ENCODE data around the gene LAMC3. TPM values are rescaled to one million over a fixed set of nuclear protein-coding genes. Genes with fewer than 3 reads are reported as not detected.

LAMC3 gene
- polyA plus RNA-seq, 1 of the 3 experiments (the other 2 are of a cell fraction): 0.07 TPM

DNA sequence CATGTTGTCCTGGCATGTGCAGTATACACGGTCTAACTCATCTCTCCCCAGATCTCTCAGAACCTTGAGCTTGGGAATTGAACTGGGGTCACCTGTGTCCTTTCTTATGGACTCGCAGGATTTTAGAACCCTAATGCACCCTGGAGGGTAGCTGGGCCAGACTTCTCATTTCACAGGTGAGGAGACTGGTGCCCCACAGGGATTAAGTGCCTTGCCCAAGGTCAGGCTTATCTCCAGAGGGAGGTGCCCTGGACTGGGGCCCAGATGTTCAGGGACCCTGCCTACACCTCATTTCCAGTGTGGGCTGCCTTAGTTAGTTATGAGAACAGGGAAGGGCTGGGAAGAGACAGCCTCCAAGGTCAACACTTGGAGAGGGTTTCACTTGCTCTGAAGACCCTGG is 112.4 kb downstream of the LAMC3 start (continued):
- TF ChIP-seq REST (IDR thresholded peaks at IDR 0.05; ENCODE audit: low read depth, low read length) (no peak), TEAD4 (IDR thresholded peaks at IDR 0.05; ENCODE audit: borderline replicate concordance, insufficient read depth) (no peak), EZH2phosphoT487 (IDR thresholded peaks at IDR 0.05; ENCODE audit: borderline replicate concordance, low read depth) (no peak), YY1 (IDR thresholded peaks at IDR 0.05; ENCODE audit: low read depth) (no peak), TAF1 (IDR thresholded peaks at IDR 0.05; ENCODE audit: borderline replicate concordance, low read depth, low read length) (no peak), FOXJ3 (CRISPR knock-in tag; IDR thresholded peaks at IDR 0.05) (no peak), TCF12 (IDR thresholded peaks at IDR 0.05) (no peak), ELF1 (IDR thresholded peaks at IDR 0.05) (no peak)

DNA sequence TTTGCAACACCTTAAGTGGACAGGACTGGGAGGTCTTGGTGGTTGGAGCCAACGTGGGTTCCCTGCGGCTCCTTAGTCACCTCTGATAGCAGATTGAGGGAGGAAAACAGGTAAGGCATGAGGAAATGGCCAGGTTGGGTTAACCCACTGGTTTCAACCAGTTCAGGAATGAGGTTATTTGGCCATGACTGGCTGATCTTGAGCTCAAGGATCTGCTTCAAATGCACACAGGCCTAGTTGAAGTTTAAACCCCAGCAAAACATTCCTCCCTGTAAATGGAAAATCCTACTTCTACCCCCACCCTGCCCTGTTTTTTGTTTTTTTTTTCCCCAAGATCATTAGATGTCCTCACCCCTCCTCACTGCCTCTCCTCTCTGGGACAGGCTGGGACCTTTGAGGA is 113.2 kb downstream of the LAMC3 start:
- Histone ChIP-seq H3K4me3 (ENCODE audit: low read depth in 2 of 2, low read length in 1 of 2) (no peak overlapping the region), H3K9me3 (no peaks in the 10 kb centered on the region), H3F3A (replicated peaks; ENCODE audit: insufficient read depth) (no peaks in the 10 kb centered on the region), H3K36me3 (replicated peaks in 1 of 2; ENCODE audit: control insufficient read depth in 1 of 2, insufficient read depth in 2 of 2, low read length in 1 of 2) (peaks cover 0 to 6% of the 10 kb centered on the region in 2 experiments), H3K27ac (ENCODE audit: low read depth in 2 of 2, low read length in 1 of 2) (no peak overlapping the region), H3K9me2 (no peaks in the 10 kb centered on the region), H3K4me1 (ENCODE audit: control insufficient read depth in 1 of 2, insufficient read depth in 2 of 2, low read depth in 1 of 2, low read length in 1 of 2) (peaks cover 10% of the 10 kb centered on the region in 2 experiments; a peak in 2 of 4 replicates), H3K4me2 (no peak overlapping the region), H3K9ac (no peak overlapping the region), H3K27me3 (ENCODE audit: insufficient read depth) (no peaks in the 10 kb centered on the region), H2AFZ (ENCODE audit: low read depth) (no peak overlapping the region), H3K79me2 (ENCODE audit: insufficient read depth) (peaks cover 18% of the 10 kb centered on the region), H4K20me1 (ENCODE audit: insufficient read depth) (no peaks in the 10 kb centered on the region)
- POLR2A ChIA-PET: no interaction called here
- CTCF ChIA-PET: no interaction called here
- 16% methylated on average over 2 of the region's 2 CpGs for WGBS (ENCODE audit: low lambda C conversion rate)
- DNase-seq: no peak
- TF ChIP-seq TAF1 (IDR thresholded peaks at IDR 0.05; ENCODE audit: borderline replicate concordance, low read depth, low read length): no peak
- TF ChIP-seq, protein P1, sequence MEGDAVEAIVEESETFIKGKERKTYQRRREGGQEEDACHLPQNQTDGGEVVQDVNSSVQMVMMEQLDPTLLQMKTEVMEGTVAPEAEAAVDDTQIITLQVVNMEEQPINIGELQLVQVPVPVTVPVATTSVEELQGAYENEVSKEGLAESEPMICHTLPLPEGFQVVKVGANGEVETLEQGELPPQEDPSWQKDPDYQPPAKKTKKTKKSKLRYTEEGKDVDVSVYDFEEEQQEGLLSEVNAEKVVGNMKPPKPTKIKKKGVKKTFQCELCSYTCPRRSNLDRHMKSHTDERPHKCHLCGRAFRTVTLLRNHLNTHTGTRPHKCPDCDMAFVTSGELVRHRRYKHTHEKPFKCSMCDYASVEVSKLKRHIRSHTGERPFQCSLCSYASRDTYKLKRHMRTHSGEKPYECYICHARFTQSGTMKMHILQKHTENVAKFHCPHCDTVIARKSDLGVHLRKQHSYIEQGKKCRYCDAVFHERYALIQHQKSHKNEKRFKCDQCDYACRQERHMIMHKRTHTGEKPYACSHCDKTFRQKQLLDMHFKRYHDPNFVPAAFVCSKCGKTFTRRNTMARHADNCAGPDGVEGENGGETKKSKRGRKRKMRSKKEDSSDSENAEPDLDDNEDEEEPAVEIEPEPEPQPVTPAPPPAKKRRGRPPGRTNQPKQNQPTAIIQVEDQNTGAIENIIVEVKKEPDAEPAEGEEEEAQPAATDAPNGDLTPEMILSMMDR (IDR thresholded peaks at IDR 0.05): no peak
- no peak for TF ChIP-seq FOSL2 (IDR thresholded peaks at IDR 0.05; ENCODE audit: borderline replicate concordance, low read depth)
- TF ChIP-seq GABPA (IDR thresholded peaks at IDR 0.05; ENCODE audit: low read depth): no peak
- TF ChIP-seq RCOR1 (IDR thresholded peaks at IDR 0.05; ENCODE audit: low read length): no peak
- no peak for TF ChIP-seq TCF12 (IDR thresholded peaks at IDR 0.05)
- no peak for TF ChIP-seq RAD21 (IDR thresholded peaks at IDR 0.05; ENCODE audit: low read length)
- no peak for TF ChIP-seq SMC3 (IDR thresholded peaks at IDR 0.05; ENCODE audit: low read depth, low read length)
- no peak for TF ChIP-seq REST (IDR thresholded peaks at IDR 0.05; ENCODE audit: low read depth, low read length)
- no peak for TF ChIP-seq MXI1 (IDR thresholded peaks at IDR 0.05; ENCODE audit: low read depth, low read length)
- no peak for TF ChIP-seq POLR2AphosphoS5 (IDR thresholded peaks at IDR 0.05; ENCODE audit: low read depth, low read length)
- no peak for TF ChIP-seq MEF2A (IDR thresholded peaks at IDR 0.05; ENCODE audit: borderline replicate concordance, low read depth)
- no peak for TF ChIP-seq NFIC (IDR thresholded peaks at IDR 0.05; ENCODE audit: borderline replicate concordance)
- no peak for TF ChIP-seq RFX5 (IDR thresholded peaks at IDR 0.05; ENCODE audit: low read length)
- no peak for TF ChIP-seq RXRA (IDR thresholded peaks at IDR 0.05; ENCODE audit: borderline replicate concordance, low read depth)
- no peak for TF ChIP-seq YY1 (IDR thresholded peaks at IDR 0.05; ENCODE audit: low read depth)
- TF ChIP-seq, protein P2, sequence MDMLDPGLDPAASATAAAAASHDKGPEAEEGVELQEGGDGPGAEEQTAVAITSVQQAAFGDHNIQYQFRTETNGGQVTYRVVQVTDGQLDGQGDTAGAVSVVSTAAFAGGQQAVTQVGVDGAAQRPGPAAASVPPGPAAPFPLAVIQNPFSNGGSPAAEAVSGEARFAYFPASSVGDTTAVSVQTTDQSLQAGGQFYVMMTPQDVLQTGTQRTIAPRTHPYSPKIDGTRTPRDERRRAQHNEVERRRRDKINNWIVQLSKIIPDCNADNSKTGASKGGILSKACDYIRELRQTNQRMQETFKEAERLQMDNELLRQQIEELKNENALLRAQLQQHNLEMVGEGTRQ (IDR thresholded peaks at IDR 0.05; ENCODE audit: borderline replicate concordance, low read depth, low read length): no peak

Measured in SK-N-SH (cell line).